K562 (cell line): ENCODE measurements around the gene SLC2A4. TPM values are rescaled to one million over a fixed set of nuclear protein-coding genes. Genes with fewer than 3 reads are reported as not detected.

ENCODE experiments used
- ASH1L ChIP-seq: fragments of 450-650 bp; IDR thresholded peaks from 2 replicates; pipeline ENCODE4 v1.6.1; 2018; ENCODE audit warnings: borderline replicate concordance, mild to moderate bottlenecking, low read depth; ENCODE audit not compliant: partially characterized antibody
- HDAC6 ChIP-seq: IDR thresholded peaks from 2 replicates; pipeline ENCODE4 v1.6.1; 2012; ENCODE audit warnings: low read depth, mild to moderate bottlenecking, control low read depth, inconsistent platforms, low read length, moderate library complexity
- HINFP ChIP-seq: fragments of 450-650 bp; conservative IDR thresholded peaks from 2 replicates; pipeline ENCODE4 v1.6.1; 2016; ENCODE audit warnings: missing genetic modification characterization, low read depth, mild to moderate bottlenecking, control low read depth, missing compliant biosample characterization
- HNRNPUL1 ChIP-seq: fragments of 200-400 bp; formaldehyde crosslinking; IDR thresholded peaks from 2 replicates; pipeline ENCODE4 v1.6.1; 2017; ENCODE audit warnings: low read length
- IRF1 ChIP-seq: sonication (generic); formaldehyde crosslinking; IDR thresholded peaks from 2 replicates; pipeline ENCODE4 v1.8.0; 2022; ENCODE audit warnings: missing genetic modification reagents, mild to moderate bottlenecking, borderline replicate concordance
- MBD2 ChIP-seq: sonication (generic); IDR thresholded peaks from 2 replicates; pipeline ENCODE4 v1.6.1; 2016; ENCODE audit warnings: low read depth, borderline replicate concordance
- PHB ChIP-seq: fragments of 250-450 bp; sonication (Bioruptor Pico); IDR thresholded peaks from 2 replicates; pipeline ENCODE4 v1.5.0; 2021
- POLR2A ChIP-seq: fragments of 450-650 bp; conservative IDR thresholded peaks from 2 replicates; pipeline ENCODE4 v1.6.1; 2016
- ZBTB11 ChIP-seq, 3 experiments: fragments of 200-800 bp in 1 of 3; fragments of 250-450 bp in 1 of 3; fragments of 450-650 bp in 1 of 3; sonication (Bioruptor Pico) in 1 of 3; sonication (Bioruptor generic) in 1 of 3; formaldehyde crosslinking in 1 of 3; IDR thresholded peaks; 2 replicates each; pipeline versions ENCODE4 v1.6.1 to v1.8.0; 2016 to 2022; ENCODE audit warnings: mild to moderate bottlenecking in 2 of 3, missing genetic modification characterization in 2 of 3, missing compliant biosample characterization in 1 of 3, moderate library complexity in 1 of 3
- ZBTB40 ChIP-seq, 2 experiments: fragments of 450-650 bp in 1 of 2; sonication (generic) in 1 of 2; formaldehyde crosslinking in 1 of 2; IDR thresholded peaks; 2 replicates each; pipeline versions ENCODE4 v1.7.1 to v1.9.0; 2016 to 2022; ENCODE audit warnings: inconsistent platforms in 1 of 2, mild to moderate bottlenecking in 1 of 2, missing genetic modification reagents in 1 of 2
- ZNF583 ChIP-seq: fragments of 250-450 bp; sonication (Bioruptor Pico); IDR thresholded peaks from 2 replicates; pipeline ENCODE4 v1.4.0; 2020
- ZSCAN32 ChIP-seq: fragments of 450-650 bp; formaldehyde crosslinking; IDR thresholded peaks from 2 replicates; pipeline ENCODE4 v1.4.0; 2020; ENCODE audit warnings: mild to moderate bottlenecking, moderate library complexity
- polyA plus RNA-seq, 8 experiments: library from polyadenylated mRNA; depleted of rRNA in 4 of 8; stranded (reverse) in 5 of 8; unstranded in 3 of 8; fragments of >200 nt; fragmentation: Nextera tagmentation in 2 of 8; fragmentation: Illumina TruSeq in 1 of 8; extraction: Ambion mirVana in 2 of 8; extraction: Trizol in 1 of 8; gene quantifications; 2 replicates each; pipeline versions ENCODE4 v1.2.1 to v1.2.3, GENCODE V29; 2011 to 2014; ENCODE audit warnings: inconsistent platforms in 1 of 8, missing spikeins in 1 of 8
- total RNA-seq, 7 experiments: library from RNA; depleted of rRNA in 6 of 7; stranded (reverse); fragments of >200 nt in 6 of 7; fragmentation: Illumina TruSeq in 2 of 7; extraction: Trizol in 2 of 7; gene quantifications; 2 replicates each; pipeline versions ENCODE4 v1.2.1 to v1.2.3, GENCODE V29; 2011 to 2021; ENCODE audit warnings: low replicate concordance in 1 of 7

The SLC2A4 gene
- total and polyA plus RNA-seq, 9 of the 15 experiments (the other 6 are each of a cell fraction or from before 2014, with no cell fraction given), result 0.74 to 3.5 (median 1.6) TPM

- TF ChIP-seq ZBTB40 (IDR thresholded peaks at IDR 0.05) (peak; percentile 94), ZBTB40 (CRISPR knock-in tag; IDR thresholded peaks at IDR 0.05) (no peak), HNRNPUL1 (no peak), PHB (CRISPR knock-in tag) (no peak), ZBTB11 (CRISPR knock-in tag; IDR thresholded peaks at IDR 0.05) (peak in 2 of 3 experiments; percentile 74 to 91; a peak in 4 of 6 replicates), MBD2 (peak; percentile 13; the same call in 1 of the 2 replicates), IRF1 (CRISPR knock-in tag) (no peak), ZNF583 (no peak), HINFP (tag) (no peak), ZSCAN32 (CRISPR knock-in tag) (no peak), HDAC6 (no peak), POLR2A (no peak), ASH1L (no peak)
Measured at GRCh38 chr17:7251661-7252175, 29.8 kb upstream of the SLC2A4 start, which contains the start of gene CTDNEP1 (continued).
